H4 (cell line): ENCODE measurements around the gene RABL3. TPM values are rescaled to one million over a fixed set of nuclear protein-coding genes. Genes with fewer than 3 reads are reported as not detected.
"Not testable (repeated sequence)": the region's sequence is repeated elsewhere in the genome, so short reads cannot be mapped to it uniquely, and the experiment has no call there.

Source experiments
- DNase-seq: peaks from one replicate; pipeline ENCODE4 v3.0.0-alpha.2; 2015; ENCODE audit warnings: low spot score
- total RNA-seq: library from RNA; depleted of rRNA; stranded (reverse); fragments of >200 nt; shearing (Covaris generic); gene quantifications from 2 replicates; pipeline ENCODE4 v1.2.3, GENCODE V29; 2014; rRNA removed

Gene RABL3
- total RNA-seq = 30.6 and 31.6 TPM in 2 replicates

GRCh38 chr3:120742198-120742848, at the start of gene RABL3, which contains the start of gene GTF2E1:
TSS of gene RABL3 (minus strand) at chr3:120742516. CDS start at chr3:120742507, 9 bp downstream.
TSS of gene GTF2E1 (plus strand) at chr3:120742744. CDS start at chr3:120750553, 7,809 bp downstream.
- DNase-seq = peak; percentile 100

GRCh38 chr3:120791913-120792312, 49.6 kb upstream of the RABL3 start:
- peak; percentile 12 for DNase-seq

- no peak for DNase-seq
These were observed 48.7 kb upstream of the RABL3 start for GRCh38 chr3:120791010-120791409.

- not testable (repeated sequence) for DNase-seq
These were observed 43.5 kb upstream of the RABL3 start for GRCh38 chr3:120785832-120786231.

- peak; percentile 87 for DNase-seq
These were observed 38.7 kb upstream of the RABL3 start for GRCh38 chr3:120780977-120781376.

GRCh38 chr3:120778776-120779175, 36.5 kb upstream of the RABL3 start:
- no peak for DNase-seq

- no peak for DNase-seq
These were observed 33.1 kb upstream of the RABL3 start for GRCh38 chr3:120775411-120775810.

- peak; percentile 17 for DNase-seq
These were observed 31.6 kb upstream of the RABL3 start for GRCh38 chr3:120773932-120774331.

GRCh38 chr3:120772081-120772480, 29.8 kb upstream of the RABL3 start:
- DNase-seq = no peak

- DNase-seq = no peak
These were observed 28.6 kb upstream of the RABL3 start for GRCh38 chr3:120770891-120771290.

GRCh38 chr3:120769436-120769835, 27.1 kb upstream of the RABL3 start:
- no peak for DNase-seq

- DNase-seq = no peak
These were observed 24.8 kb upstream of the RABL3 start for GRCh38 chr3:120767106-120767505.

- no peak for DNase-seq
These were observed 24.3 kb upstream of the RABL3 start for GRCh38 chr3:120766576-120766975.

- DNase-seq = no peak
These were observed 23.6 kb upstream of the RABL3 start for GRCh38 chr3:120765830-120766493.

- DNase-seq = no peak
These were observed 21.9 kb upstream of the RABL3 start for GRCh38 chr3:120764206-120764605.

- DNase-seq = no peak
These were observed 21.3 kb upstream of the RABL3 start for GRCh38 chr3:120763601-120764000.

- DNase-seq = no peak
These were observed 20.3 kb upstream of the RABL3 start for GRCh38 chr3:120762615-120763014.

GRCh38 chr3:120758551-120758950, 16.2 kb upstream of the RABL3 start:
- not testable (repeated sequence) for DNase-seq

- DNase-seq = no peak
These were observed 13.7 kb upstream of the RABL3 start for GRCh38 chr3:120756061-120756460.

GRCh38 chr3:120753810-120754209, 11.5 kb upstream of the RABL3 start:
- DNase-seq = no peak

GRCh38 chr3:120752865-120753264, 10.5 kb upstream of the RABL3 start:
- no peak for DNase-seq

GRCh38 chr3:120752230-120752629, 9.9 kb upstream of the RABL3 start:
- DNase-seq = no peak

- DNase-seq = no peak
These were observed 7.5 kb upstream of the RABL3 start for GRCh38 chr3:120749843-120750242.
